ENCODE measurements around the gene KIF1B.
"Not testable (repeated sequence)": the region's sequence is repeated elsewhere in the genome, so short reads cannot be mapped to it uniquely, and the experiment has no call there.

KIF1B gene

GRCh38 chr1:10195570-10195969 lies 14.8 kb upstream of the KIF1B start:
- no peak for DNase-seq (ENCODE audit: low read depth)

- DNase-seq (ENCODE audit: low read depth): no peak
These were observed 13.4 kb upstream of the KIF1B start for GRCh38 chr1:10196976-10197375.

GRCh38 chr1:10200620-10201019 lies 9.8 kb upstream of the KIF1B start:
- no peak for DNase-seq (ENCODE audit: low read depth)

- no peak for DNase-seq (ENCODE audit: low read depth)
These were observed 6.2 kb upstream of the KIF1B start for GRCh38 chr1:10204003-10204642.

- DNase-seq (ENCODE audit: low read depth): not testable (repeated sequence)
These were observed 5.2 kb upstream of the KIF1B start for GRCh38 chr1:10205206-10205605.

- no peak for DNase-seq (ENCODE audit: low read depth)
These were observed 2.6 kb upstream of the KIF1B start for GRCh38 chr1:10207810-10208209.

GRCh38 chr1:10208537-10208936 lies 1.8 kb upstream of the KIF1B start:
- DNase-seq (ENCODE audit: low read depth): no peak

GRCh38 chr1:10209590-10209904 lies 823 bp upstream of the KIF1B start:
- no peak for DNase-seq (ENCODE audit: low read depth)

GRCh38 chr1:10210841-10211804 lies 753 bp downstream of the KIF1B start:
- no peak for DNase-seq (ENCODE audit: low read depth)

- DNase-seq (ENCODE audit: low read depth): no peak
These were observed 1.5 kb downstream of the KIF1B start for GRCh38 chr1:10211805-10212410.

- no peak for DNase-seq (ENCODE audit: low read depth)
These were observed 2.1 kb downstream of the KIF1B start for GRCh38 chr1:10212476-10212875.

GRCh38 chr1:10213186-10213705 lies 2.9 kb downstream of the KIF1B start:
- no peak for DNase-seq (ENCODE audit: low read depth)

GRCh38 chr1:10216090-10216749 lies 5.8 kb downstream of the KIF1B start:
- DNase-seq (ENCODE audit: low read depth): no peak

- no peak for DNase-seq (ENCODE audit: low read depth)
These were observed 7.5 kb downstream of the KIF1B start for GRCh38 chr1:10217748-10218441.

GRCh38 chr1:10220200-10220599 lies 9.8 kb downstream of the KIF1B start:
- no peak for DNase-seq (ENCODE audit: low read depth)

GRCh38 chr1:10220657-10221056 lies 10.3 kb downstream of the KIF1B start:
- DNase-seq (ENCODE audit: low read depth): not testable (repeated sequence)

- no peak for DNase-seq (ENCODE audit: low read depth)
These were observed 15.2 kb downstream of the KIF1B start for GRCh38 chr1:10225573-10225972.

GRCh38 chr1:10228528-10228927 lies 18.2 kb downstream of the KIF1B start:
- DNase-seq (ENCODE audit: low read depth): no peak

- DNase-seq (ENCODE audit: low read depth): no peak
These were observed 19.5 kb downstream of the KIF1B start for GRCh38 chr1:10229903-10230302.

- no peak for DNase-seq (ENCODE audit: low read depth)
These were observed 21.8 kb downstream of the KIF1B start for GRCh38 chr1:10232163-10232562.

- DNase-seq (ENCODE audit: low read depth): no peak
These were observed 26.2 kb downstream of the KIF1B start for GRCh38 chr1:10236405-10237156.
